WERI-Rb-1 (cell line): ENCODE data around the gene CEP85L.

ENCODE experiments used
- DNase-seq: peaks from one replicate; pipeline ENCODE4 v3.0.0-alpha.2; 2020
- H3K27ac ChIP-seq: fragments of 250-450 bp; sonication (Bioruptor Pico); 2 replicates; pipeline ENCODE4 v1.5.1; 2020; ENCODE audit warnings: mild to moderate bottlenecking, moderate library complexity
- H3K27me3 ChIP-seq: fragments of 250-450 bp; sonication (Bioruptor Pico); 2 replicates; pipeline ENCODE4 v1.5.1; 2021; ENCODE audit warnings: mild to moderate bottlenecking, low read depth, moderate library complexity; ENCODE audit not compliant: insufficient read depth, severe bottlenecking
- H3K36me3 ChIP-seq: fragments of 250-450 bp; sonication (Bioruptor Pico); 2 replicates; pipeline ENCODE4 v1.5.1; 2020; ENCODE audit warnings: mild to moderate bottlenecking, moderate library complexity
- H3K4me3 ChIP-seq: 2 replicates; pipeline ENCODE4 v1.5.1; 2011; ENCODE audit warnings: low read depth, mild to moderate bottlenecking, control low read depth, low read length
- H3K9me3 ChIP-seq: fragments of 250-450 bp; sonication (Bioruptor Pico); 2 replicates; pipeline ENCODE4 v1.5.1; 2021; ENCODE audit warnings: mild to moderate bottlenecking, moderate library complexity; ENCODE audit not compliant: severe bottlenecking
- TF ChIP-seq, protein P1 (sequence below): IDR thresholded peaks from 2 replicates; pipeline ENCODE4 v1.5.1; 2011; ENCODE audit warnings: low read depth, mild to moderate bottlenecking, control low read depth, inconsistent platforms, low read length

The CEP85L gene

DNA sequence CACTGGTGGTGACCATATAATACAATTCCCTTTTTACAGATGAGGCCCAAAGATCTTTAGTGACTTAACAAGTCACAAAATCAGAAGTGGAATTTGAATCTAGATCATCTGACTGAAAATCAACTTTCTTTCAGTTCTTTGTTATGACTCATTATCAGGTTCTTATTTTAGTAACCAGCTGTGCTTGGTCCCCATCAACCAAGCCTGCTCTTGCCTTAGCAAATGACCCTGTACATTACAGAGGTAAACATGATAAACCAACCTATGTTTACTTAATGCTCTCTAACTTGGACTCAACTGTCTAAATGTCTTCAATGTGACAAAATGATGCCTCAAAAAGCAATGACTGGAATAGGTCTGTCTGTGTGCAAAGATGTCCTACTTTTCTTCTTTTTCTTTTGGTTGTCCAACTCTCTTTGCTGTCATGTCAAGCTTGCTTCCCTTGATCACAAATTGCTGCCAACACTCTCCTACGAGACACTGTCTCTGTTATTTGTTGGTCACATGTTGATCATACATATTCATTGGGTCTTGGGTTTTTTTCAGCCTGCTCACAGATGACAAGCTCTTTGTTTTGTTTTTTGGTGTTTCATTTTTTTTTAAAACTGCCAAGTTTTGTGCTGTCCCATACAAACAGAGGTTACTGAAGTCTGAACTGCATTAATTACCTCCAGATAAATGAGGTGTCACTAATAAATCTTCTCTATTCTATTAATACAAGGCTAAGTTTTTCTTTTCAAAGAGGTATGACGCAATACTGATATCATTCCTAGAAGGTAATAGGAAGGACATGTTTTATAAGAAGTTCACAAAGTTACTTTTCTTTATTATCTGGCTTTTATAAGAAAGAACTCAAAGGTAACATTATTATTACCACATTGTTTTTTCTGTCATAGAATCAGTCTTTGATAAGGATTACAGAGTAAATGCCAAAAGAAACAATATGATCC lies 165.5 kb downstream of the CEP85L start:
- Histone ChIP-seq H3K36me3 (peaks cover 17% of the 10 kb centered on the region), H3K27me3 (no peaks in the 10 kb centered on the region), H3K27ac (no peak overlapping the region), H3K9me3 (no peaks in the 10 kb centered on the region), H3K4me3 (no peak overlapping the region)
- DNase-seq, result no peak
- TF ChIP-seq, protein P1, sequence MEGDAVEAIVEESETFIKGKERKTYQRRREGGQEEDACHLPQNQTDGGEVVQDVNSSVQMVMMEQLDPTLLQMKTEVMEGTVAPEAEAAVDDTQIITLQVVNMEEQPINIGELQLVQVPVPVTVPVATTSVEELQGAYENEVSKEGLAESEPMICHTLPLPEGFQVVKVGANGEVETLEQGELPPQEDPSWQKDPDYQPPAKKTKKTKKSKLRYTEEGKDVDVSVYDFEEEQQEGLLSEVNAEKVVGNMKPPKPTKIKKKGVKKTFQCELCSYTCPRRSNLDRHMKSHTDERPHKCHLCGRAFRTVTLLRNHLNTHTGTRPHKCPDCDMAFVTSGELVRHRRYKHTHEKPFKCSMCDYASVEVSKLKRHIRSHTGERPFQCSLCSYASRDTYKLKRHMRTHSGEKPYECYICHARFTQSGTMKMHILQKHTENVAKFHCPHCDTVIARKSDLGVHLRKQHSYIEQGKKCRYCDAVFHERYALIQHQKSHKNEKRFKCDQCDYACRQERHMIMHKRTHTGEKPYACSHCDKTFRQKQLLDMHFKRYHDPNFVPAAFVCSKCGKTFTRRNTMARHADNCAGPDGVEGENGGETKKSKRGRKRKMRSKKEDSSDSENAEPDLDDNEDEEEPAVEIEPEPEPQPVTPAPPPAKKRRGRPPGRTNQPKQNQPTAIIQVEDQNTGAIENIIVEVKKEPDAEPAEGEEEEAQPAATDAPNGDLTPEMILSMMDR, result no peak

DNA sequence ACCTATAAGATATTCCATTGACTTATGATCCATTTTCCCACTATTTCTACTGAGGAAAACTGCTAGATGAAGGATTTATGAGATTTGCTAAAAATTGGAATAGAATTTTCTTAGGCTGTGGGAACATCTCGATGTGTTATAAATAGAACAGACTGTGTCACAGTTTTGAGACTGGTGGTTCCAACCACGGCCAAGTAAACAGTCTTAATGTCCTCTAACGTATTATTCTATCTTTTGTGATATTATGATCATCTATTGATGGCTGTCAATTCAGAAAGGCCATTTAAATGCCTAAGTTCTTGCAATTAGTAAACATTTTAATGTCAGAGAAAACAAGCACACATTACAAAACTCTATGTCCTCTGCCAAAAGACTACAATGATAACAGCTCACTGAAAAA lies 174.8 kb downstream of the CEP85L start:
- no peaks in the 10 kb centered on the region for H3K27me3 ChIP-seq
- DNase-seq, result no peak
- no peak overlapping the region for H3K4me3 ChIP-seq
- H3K36me3 ChIP-seq, result peaks cover 4% of the 10 kb centered on the region
- TF ChIP-seq, protein P1, result no peak
- no peaks in the 10 kb centered on the region for H3K9me3 ChIP-seq
- no peak overlapping the region for H3K27ac ChIP-seq

DNA sequence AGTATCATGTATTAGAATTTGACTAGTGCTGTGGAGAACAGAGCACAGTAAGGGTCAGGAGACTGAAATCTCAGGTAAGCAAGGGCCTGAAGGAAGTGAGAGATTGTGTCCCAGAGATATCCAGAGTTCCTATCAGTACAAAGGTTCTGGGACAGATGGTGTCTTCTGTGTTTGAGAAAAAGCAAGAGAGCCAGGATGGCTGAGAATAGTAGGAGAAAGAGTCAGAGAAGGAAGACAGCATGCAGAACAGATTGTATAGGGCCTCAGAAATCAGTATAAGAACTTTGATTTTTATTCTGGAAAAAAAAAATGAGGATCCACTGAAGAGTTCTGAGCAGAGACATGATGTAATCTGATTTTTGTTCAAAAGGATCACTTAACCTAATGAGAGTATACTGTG lies 178.1 kb downstream of the CEP85L start:
- H3K9me3 ChIP-seq, result no peaks in the 10 kb centered on the region
- DNase-seq, result no peak
- H3K4me3 ChIP-seq, result no peak overlapping the region
- TF ChIP-seq, protein P1, result no peak
- H3K27me3 ChIP-seq, result no peaks in the 10 kb centered on the region
- no peak overlapping the region for H3K27ac ChIP-seq
- H3K36me3 ChIP-seq, result no peaks in the 10 kb centered on the region

GRCh38 chr6:118469468-118469867 lies 181.9 kb downstream of the CEP85L start:
- Histone ChIP-seq H3K4me3 (no peak overlapping the region), H3K27ac (no peak overlapping the region), H3K36me3 (peaks cover 2% of the 10 kb centered on the region; the same call in 1 of the 2 replicates), H3K27me3 (no peaks in the 10 kb centered on the region), H3K9me3 (no peaks in the 10 kb centered on the region)
- no peak for DNase-seq
- TF ChIP-seq, protein P1, result no peak

DNA sequence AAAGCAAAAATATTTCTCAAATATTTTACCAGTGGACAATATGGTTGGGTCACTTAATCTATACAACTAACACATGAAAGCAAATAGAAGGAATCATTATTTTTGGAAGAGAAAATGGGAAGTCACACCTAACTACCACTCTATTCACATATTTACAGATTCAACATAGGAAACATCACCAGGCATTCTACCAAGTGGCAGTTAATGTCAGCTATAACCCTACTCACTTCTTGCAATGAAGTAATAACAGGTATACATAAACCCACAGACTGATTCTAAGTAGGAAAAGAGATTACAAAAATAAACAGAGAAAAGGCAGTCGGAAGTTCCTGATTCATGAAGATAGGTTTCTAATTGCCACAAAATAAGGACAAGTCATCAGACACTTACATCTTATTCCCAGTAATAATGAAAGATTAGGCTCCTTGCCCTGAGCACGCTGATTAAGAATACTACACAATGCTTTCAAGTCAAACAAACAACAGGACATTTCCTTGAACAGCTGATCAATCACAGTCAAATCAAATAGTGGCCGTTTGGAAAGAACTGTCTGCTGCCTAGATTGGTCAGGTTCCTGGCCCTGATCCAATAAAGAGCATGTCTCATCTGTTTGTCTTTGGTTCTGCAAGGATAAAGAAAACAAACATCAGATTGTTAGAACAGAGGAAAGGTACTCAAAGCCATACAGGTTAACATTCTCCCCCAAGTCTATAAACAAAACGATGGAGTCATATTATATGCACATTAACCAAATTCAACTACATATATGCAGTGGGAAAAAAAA lies 182.5 kb downstream of the CEP85L start:
- H3K27me3 ChIP-seq, result no peaks in the 10 kb centered on the region
- no peak for DNase-seq
- H3K27ac ChIP-seq, result no peak overlapping the region
- H3K9me3 ChIP-seq, result no peaks in the 10 kb centered on the region
- H3K36me3 ChIP-seq, result peaks cover 2% of the 10 kb centered on the region; the same call in 1 of the 2 replicates
- TF ChIP-seq, protein P1, result no peak
- no peak overlapping the region for H3K4me3 ChIP-seq
